H1 (cell line): Measurements from ENCODE around the gene EXTL1. TPM values are rescaled to one million over a fixed set of nuclear protein-coding genes. Genes with fewer than 3 reads are reported as not detected.
A peak's percentile ranks its signal among the peaks of the same experiment; 100 is the strongest.

Source experiments
- CTCF ChIA-PET: fragments of 300-600 bp; sonication (Branson Sonifier 250); formaldehyde crosslinking; loops from one replicate; lab custom pipeline; 2021; ENCODE audit not compliant: partially characterized antibody; lab: Charles Lee
- POLR2A ChIA-PET: fragments of 300-600 bp; sonication (Branson Sonifier 250); formaldehyde crosslinking; loops from one replicate; lab custom pipeline; 2021; ENCODE audit warnings: inconsistent platforms; ENCODE audit not compliant: partially characterized antibody; lab: Charles Lee
- DNase-seq, 2 experiments: peaks; one replicate each; pipeline versions ENCODE4 v3.0.0 to v3.0.0-alpha.2; 2010 to 2022; ENCODE audit warnings: low spot score in 2 of 2, low read depth in 1 of 2, mixed read lengths in 1 of 2
- FAIRE-seq: peaks from 2 replicates; lab custom pipeline; 2011; peaks lifted over from hg19 to GRCh38; lab: Jason Lieb, UNC
- H2AFZ ChIP-seq: 2 replicates; pipeline ENCODE4 v1.8.1; 2012; ENCODE audit warnings: low read length, inconsistent platforms
- H2AK5ac ChIP-seq: 2 replicates; pipeline ENCODE4 v1.6.1; 2013; ENCODE audit warnings: low read depth, low read length
- H2BK120ac ChIP-seq: replicated peaks from 2 replicates; pipeline ENCODE3; 2013; ENCODE audit warnings: low read depth, low read length, inconsistent platforms
- H2BK12ac ChIP-seq: 2 replicates; pipeline ENCODE4 v1.6.1; 2013; ENCODE audit warnings: low read depth, low read length
- H2BK15ac ChIP-seq: 2 replicates; pipeline ENCODE4 v1.6.1; 2013; ENCODE audit warnings: low read length
- H2BK20ac ChIP-seq: 2 replicates; pipeline ENCODE4 v1.6.1; 2013; ENCODE audit warnings: low read length
- H2BK5ac ChIP-seq: 2 replicates; pipeline ENCODE4 v1.6.1; 2013; ENCODE audit warnings: low read depth, low read length
- H3K14ac ChIP-seq: 2 replicates; pipeline ENCODE4 v1.6.1; 2013; ENCODE audit warnings: inconsistent platforms; ENCODE audit not compliant: insufficient read length
- H3K18ac ChIP-seq: 2 replicates; pipeline ENCODE4 v1.6.1; 2013; ENCODE audit warnings: low read length; ENCODE audit errors: extremely low read depth
- H3K23ac ChIP-seq: 2 replicates; pipeline ENCODE4 v1.6.1; 2013; ENCODE audit warnings: inconsistent platforms; ENCODE audit not compliant: insufficient read length
- H3K23me2 ChIP-seq: 2 replicates; pipeline ENCODE4 v1.6.1; 2013; ENCODE audit warnings: low read depth, low read length
- H3K27ac ChIP-seq: 2 replicates; pipeline ENCODE4 v1.6.1; 2011; ENCODE audit warnings: low read depth, low read length, inconsistent platforms
- H3K27me3 ChIP-seq, 4 experiments: replicated peaks in 1 of 4; 1 replicate in 1 of 4; 2 replicates in 3 of 4; pipeline versions ENCODE4 v1.6.1 to v1.8.1; 2011 to 2013; ENCODE audit warnings: low read length in 3 of 4, mild to moderate bottlenecking in 3 of 4, inconsistent platforms in 2 of 4, mixed read lengths in 2 of 4, moderate library complexity in 1 of 4; ENCODE audit not compliant: control insufficient read depth in 3 of 4, insufficient read depth in 3 of 4; ENCODE audit errors: extremely low read depth in 1 of 4
- H3K36me3 ChIP-seq, 4 experiments: 2 replicates each; pipeline versions ENCODE4 v1.6.1 to v1.8.1; 2011 to 2013; ENCODE audit warnings: mild to moderate bottlenecking in 4 of 4, low read length in 3 of 4, moderate library complexity in 2 of 4, control low read depth in 1 of 4, inconsistent platforms in 1 of 4; ENCODE audit not compliant: insufficient read depth in 4 of 4, control insufficient read depth in 2 of 4
- H3K4ac ChIP-seq: replicated peaks from 2 replicates; pipeline ENCODE3; 2013; ENCODE audit warnings: low read length, low read depth, mixed read lengths, inconsistent platforms; ENCODE audit not compliant: insufficient read length
- H3K4me1 ChIP-seq, 4 experiments: replicated peaks in 1 of 4; 1 replicate in 1 of 4; 2 replicates in 3 of 4; pipeline versions ENCODE4 v1.6.1 to v1.8.1; 2011 to 2013; ENCODE audit warnings: low read length in 3 of 4, inconsistent platforms in 2 of 4, mixed read lengths in 1 of 4; ENCODE audit not compliant: insufficient read depth in 4 of 4, control insufficient read depth in 3 of 4
- H3K4me2 ChIP-seq, 2 experiments: 2 replicates each; pipeline versions ENCODE4 v1.6.1 to v1.8.1; 2011 to 2013; ENCODE audit warnings: low read depth in 2 of 2, low read length in 2 of 2, control low read depth in 1 of 2, inconsistent platforms in 1 of 2, mild to moderate bottlenecking in 1 of 2; ENCODE audit not compliant: insufficient read depth in 1 of 2
- H3K4me3 ChIP-seq, 4 experiments: fragments of 200-600, 300-600 bp in 1 of 4; sonication (generic), shearing (Covaris generic), sonication (Bioruptor Twin) in 1 of 4; 2 replicates each; pipeline versions ENCODE4 v1.5.1 to v1.8.1; 2011 to 2016; ENCODE audit warnings: low read length in 4 of 4, low read depth in 3 of 4, control low read depth in 2 of 4, inconsistent platforms in 2 of 4, mild to moderate bottlenecking in 2 of 4, mixed read lengths in 1 of 4, moderate library complexity in 1 of 4; ENCODE audit not compliant: insufficient read depth in 2 of 4; ENCODE audit errors: extremely low read depth in 1 of 4
- H3K56ac ChIP-seq: replicated peaks from 2 replicates; pipeline ENCODE3; 2013; ENCODE audit warnings: low read depth, mild to moderate bottlenecking, mixed read lengths, low read length, inconsistent platforms; ENCODE audit not compliant: insufficient read length
- H3K79me1 ChIP-seq: 2 replicates; pipeline ENCODE4 v1.6.1; 2013; ENCODE audit warnings: low read depth, low read length, control low read depth
- H3K79me2 ChIP-seq, 2 experiments: 2 replicates each; pipeline versions ENCODE4 v1.6.1 to v1.8.1; 2012 to 2013; ENCODE audit warnings: low read length in 2 of 2, mild to moderate bottlenecking in 2 of 2, inconsistent platforms in 1 of 2; ENCODE audit not compliant: insufficient read depth in 2 of 2, control insufficient read depth in 1 of 2
- H3K9ac ChIP-seq, 4 experiments: replicated peaks in 1 of 4; 1 replicate in 1 of 4; 2 replicates in 3 of 4; pipeline versions ENCODE4 v1.6.1 to v1.8.1; 2011 to 2013; ENCODE audit warnings: low read depth in 3 of 4, low read length in 3 of 4, control low read depth in 2 of 4, mild to moderate bottlenecking in 2 of 4, moderate library complexity in 2 of 4, inconsistent platforms in 1 of 4; ENCODE audit errors: extremely low read depth in 1 of 4
- H3K9me3 ChIP-seq, 2 experiments: 2 replicates each; pipeline versions ENCODE4 v1.6.1 to v1.8.1; 2012 to 2013; ENCODE audit warnings: mild to moderate bottlenecking in 2 of 2, moderate library complexity in 2 of 2, control low read depth in 1 of 2, inconsistent platforms in 1 of 2, low read depth in 1 of 2, low read length in 1 of 2, mixed read lengths in 1 of 2; ENCODE audit not compliant: insufficient read depth in 2 of 2
- H4K20me1 ChIP-seq, 2 experiments: replicated peaks in 1 of 2; 2 replicates each; pipeline versions ENCODE3 to v1.8.1; 2011 to 2013; ENCODE audit warnings: inconsistent platforms in 2 of 2, low read length in 2 of 2, mild to moderate bottlenecking in 1 of 2; ENCODE audit not compliant: insufficient read depth in 2 of 2, control insufficient read depth in 1 of 2
- H4K5ac ChIP-seq: 2 replicates; pipeline ENCODE4 v1.6.1; 2013; ENCODE audit warnings: low read length, low read depth, mixed read lengths, inconsistent platforms; ENCODE audit not compliant: insufficient read length
- H4K8ac ChIP-seq: 2 replicates; pipeline ENCODE4 v1.8.0; 2013; ENCODE audit warnings: mild to moderate bottlenecking, moderate library complexity, low read length, inconsistent platforms; ENCODE audit not compliant: insufficient read depth; ENCODE audit errors: extremely low read depth
- H4K91ac ChIP-seq: replicated peaks from 2 replicates; pipeline ENCODE3; 2013; ENCODE audit warnings: low read length, mixed read lengths, inconsistent platforms; ENCODE audit not compliant: insufficient read length
- CHD2 ChIP-seq: IDR thresholded peaks from 2 replicates; pipeline ENCODE4 v1.6.1; 2012; ENCODE audit warnings: low read length, improper control_type of control experiment
- GABPA ChIP-seq: IDR thresholded peaks from 2 replicates; pipeline ENCODE4 v1.6.1; 2011; ENCODE audit warnings: mild to moderate bottlenecking, low read length, moderate library complexity, borderline replicate concordance; ENCODE audit not compliant: insufficient read depth
- HDAC6 ChIP-seq: IDR thresholded peaks from one replicate; pipeline ENCODE4 v1.7.1; 2012; ENCODE audit warnings: low read depth, mild to moderate bottlenecking, inconsistent platforms, low read length, moderate library complexity
- JUN ChIP-seq: IDR thresholded peaks from 2 replicates; pipeline ENCODE4 v1.6.1; 2011; ENCODE audit warnings: low read depth, mild to moderate bottlenecking, improper control_type of control experiment, low read length
- JUND ChIP-seq: IDR thresholded peaks from 2 replicates; pipeline ENCODE4 v1.6.1; 2011; ENCODE audit warnings: mild to moderate bottlenecking, improper control_type of control experiment, low read length
- SAP30 ChIP-seq: fragments of 300-600 bp; sonication (generic); IDR thresholded peaks from 2 replicates; pipeline ENCODE4 v1.7.1; 2012; ENCODE audit warnings: low read length, moderate library complexity, mild to moderate bottlenecking, inconsistent platforms; ENCODE audit not compliant: insufficient read depth, insufficient replicate concordance
- SIX5 ChIP-seq: IDR thresholded peaks from 2 replicates; pipeline ENCODE4 v1.6.1; 2011; ENCODE audit warnings: mild to moderate bottlenecking, low read depth, low read length
- SUZ12 ChIP-seq: fragments of 200-600 bp; sonication (generic); IDR thresholded peaks from 2 replicates; pipeline ENCODE4 v1.6.1; 2012; ENCODE audit warnings: mild to moderate bottlenecking, inconsistent platforms, low read length, moderate library complexity, mixed read lengths
- TEAD4 ChIP-seq: IDR thresholded peaks from 2 replicates; pipeline ENCODE4 v1.6.1; 2012; ENCODE audit warnings: low read depth, low read length, inconsistent platforms, mixed read lengths
- WGBS, 2 experiments: shearing (Covaris generic) in 1 of 2; methylation state at CpG; one replicate each; pipeline versions ENCODE4 v1.1.6 to v1.1.7; 2013 to 2015; ENCODE audit warnings: low lambda C conversion rate in 2 of 2, mixed read lengths in 2 of 2, inconsistent platforms in 1 of 2, low coverage in 1 of 2, missing lambda C conversion rate in 1 of 2; ENCODE audit not compliant: insufficient replicate concordance in 2 of 2, insufficient coverage in 1 of 2, insufficient read length in 1 of 2; ENCODE audit errors: extremely low coverage in 1 of 2, missing lambda C conversion rate in 1 of 2; 5-methylcytosine and 5-hydroxymethylcytosine counted together
- polyA plus RNA-seq, 7 experiments: library from polyadenylated mRNA; depleted of rRNA in 3 of 7; stranded (reverse) in 5 of 7; unstranded in 2 of 7; fragments of >200 nt in 5 of 7; fragments of 200-250 nt in 2 of 7; gene quantifications; 1 replicate in 5 of 7; 2 replicates in 1 of 7; 4 replicates in 1 of 7; pipeline versions ENCODE4 v1.2.1 to v1.2.3, GENCODE V29; 2011 to 2013; ENCODE audit warnings: missing spikeins in 2 of 7, mixed read lengths in 2 of 7
- total RNA-seq: library from RNA; stranded (reverse); fragmentation: NEBNext Ultra II Directional; extraction: Animal tissue kit (Norgen Biotek cat#: 25700); gene quantifications from 2 replicates; pipeline ENCODE4 v1.2.1, GENCODE V29; 2021
- TF ChIP-seq, protein P1 (sequence below): IDR thresholded peaks from 2 replicates; pipeline ENCODE4 v1.6.1; 2011; ENCODE audit warnings: low read depth, mild to moderate bottlenecking, low read length; ENCODE audit not compliant: insufficient read depth
- TF ChIP-seq, protein P2 (sequence below), 3 experiments: IDR thresholded peaks; 1 replicate in 2 of 3; 2 replicates in 1 of 3; pipeline versions ENCODE4 v1.5.1 to v1.6.1; 2011; ENCODE audit warnings: low read length in 3 of 3, mild to moderate bottlenecking in 3 of 3, inconsistent platforms in 2 of 3, low read depth in 1 of 3, moderate library complexity in 1 of 3; ENCODE audit not compliant: insufficient read depth in 1 of 3; ENCODE audit errors: control extremely low read depth in 1 of 3

EXTL1 gene
- total and polyA plus RNA-seq, 2 of the 8 experiments (the other 6 are each of a cell fraction or from before 2014, with no cell fraction given): 0.89 to 1.2 TPM

DNA sequence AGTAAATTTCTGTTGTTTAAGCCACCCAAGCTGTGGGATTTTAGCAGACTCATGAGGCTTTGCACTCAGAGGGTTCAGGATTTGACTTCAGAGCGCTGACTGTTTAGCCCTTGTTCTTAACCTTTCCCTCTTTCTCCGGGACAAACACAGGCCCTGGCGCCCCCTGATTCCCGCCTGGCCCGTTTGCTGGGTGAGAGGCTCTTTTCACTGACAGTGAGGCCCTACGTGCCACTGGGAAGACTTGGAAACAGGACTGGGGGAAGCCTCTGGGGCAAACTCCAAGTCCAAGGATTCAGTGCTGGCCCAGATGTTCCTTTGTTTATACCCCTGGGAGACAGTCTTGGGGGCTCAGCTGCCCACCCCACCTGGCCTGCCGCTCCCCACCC, 57.6 kb downstream of the EXTL1 start:
- H3K9ac ChIP-seq: no peak overlapping the region
- H3K56ac ChIP-seq: no peak overlapping the region
- H2AFZ ChIP-seq: peak overlapping the region; percentile 90
- H4K20me1 ChIP-seq: no peaks in the 10 kb centered on the region
- H3K14ac ChIP-seq: no peak overlapping the region
- no peak overlapping the region for H2BK5ac ChIP-seq
- H3K79me1 ChIP-seq: no peaks in the 10 kb centered on the region
- H3K36me3 ChIP-seq: no peaks in the 10 kb centered on the region
- H3K79me2 ChIP-seq: no peaks in the 10 kb centered on the region
- 0 out of 4 replicates have a peak overlapping the region, but pooled peaks of 1 of the 2 experiments have one; percentile 20 for H3K4me2 ChIP-seq
- peak in 1 of 2 experiments; percentile 55 for DNase-seq
- CTCF ChIA-PET: interaction anchor here (1.9 kb wide), 1 partner anchor 43 kb away, joined by 6 read pairs; no protein-coding TSS in a partner anchor
- H3K18ac ChIP-seq: no peak overlapping the region
- no peak overlapping the region for H4K5ac ChIP-seq
- no peak overlapping the region for H3K4me3 ChIP-seq
- no peaks in the 10 kb centered on the region for H3K9me3 ChIP-seq
- no peak overlapping the region for H2BK20ac ChIP-seq
- H3K4me1 ChIP-seq: peaks cover 0 to 9% (median 6%) of the 10 kb centered on the region in 4 experiments; a peak in 4 of 7 replicates
- H3K23me2 ChIP-seq: no peaks in the 10 kb centered on the region
- H2BK15ac ChIP-seq: no peak overlapping the region
- POLR2A ChIA-PET: no interaction called here
- WGBS, 2 experiments: 68% methylated on average over 7 of the region's 7 CpGs; no CpG with 5 or more reads in 1 of the 2 experiments
- 0 out of 2 replicates have a peak overlapping the region, but pooled peaks have one; percentile 57 for H4K8ac ChIP-seq
- FAIRE-seq: no peak
- H3K23ac ChIP-seq: no peak overlapping the region
- H3K4ac ChIP-seq: no peak overlapping the region
- no peak overlapping the region for H3K27ac ChIP-seq
- no peak overlapping the region for H2BK12ac ChIP-seq
- H2AK5ac ChIP-seq: no peak overlapping the region
- no peak overlapping the region for H4K91ac ChIP-seq
- H3K27me3 ChIP-seq: no peaks in the 10 kb centered on the region; a peak in 1 of 7 replicates
- no peak overlapping the region for H2BK120ac ChIP-seq
- TF ChIP-seq CHD2: no peak
- TF ChIP-seq, protein P1, sequence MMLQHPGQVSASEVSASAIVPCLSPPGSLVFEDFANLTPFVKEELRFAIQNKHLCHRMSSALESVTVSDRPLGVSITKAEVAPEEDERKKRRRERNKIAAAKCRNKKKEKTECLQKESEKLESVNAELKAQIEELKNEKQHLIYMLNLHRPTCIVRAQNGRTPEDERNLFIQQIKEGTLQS: no peak
- TF ChIP-seq TEAD4: no peak
- no peak for TF ChIP-seq HDAC6
- TF ChIP-seq JUND: no peak
- TF ChIP-seq SUZ12: no peak
- no peak for TF ChIP-seq SIX5
- TF ChIP-seq SAP30: no peak
- no peak for TF ChIP-seq GABPA
- TF ChIP-seq, protein P2, sequence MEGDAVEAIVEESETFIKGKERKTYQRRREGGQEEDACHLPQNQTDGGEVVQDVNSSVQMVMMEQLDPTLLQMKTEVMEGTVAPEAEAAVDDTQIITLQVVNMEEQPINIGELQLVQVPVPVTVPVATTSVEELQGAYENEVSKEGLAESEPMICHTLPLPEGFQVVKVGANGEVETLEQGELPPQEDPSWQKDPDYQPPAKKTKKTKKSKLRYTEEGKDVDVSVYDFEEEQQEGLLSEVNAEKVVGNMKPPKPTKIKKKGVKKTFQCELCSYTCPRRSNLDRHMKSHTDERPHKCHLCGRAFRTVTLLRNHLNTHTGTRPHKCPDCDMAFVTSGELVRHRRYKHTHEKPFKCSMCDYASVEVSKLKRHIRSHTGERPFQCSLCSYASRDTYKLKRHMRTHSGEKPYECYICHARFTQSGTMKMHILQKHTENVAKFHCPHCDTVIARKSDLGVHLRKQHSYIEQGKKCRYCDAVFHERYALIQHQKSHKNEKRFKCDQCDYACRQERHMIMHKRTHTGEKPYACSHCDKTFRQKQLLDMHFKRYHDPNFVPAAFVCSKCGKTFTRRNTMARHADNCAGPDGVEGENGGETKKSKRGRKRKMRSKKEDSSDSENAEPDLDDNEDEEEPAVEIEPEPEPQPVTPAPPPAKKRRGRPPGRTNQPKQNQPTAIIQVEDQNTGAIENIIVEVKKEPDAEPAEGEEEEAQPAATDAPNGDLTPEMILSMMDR (IDR thresholded peaks at IDR 0.05; ENCODE audit: control extremely low read depth in 1 of 3, insufficient read depth in 1 of 3, low read depth in 1 of 3, low read length in 3 of 3): no peak
- no peak for TF ChIP-seq JUN
